ENCODE measurements around the gene PLA2G12B.

- TF ChIP-seq IKZF3 (tag by site-specific recombination; IDR thresholded peaks at IDR 0.05): no peak
- TF ChIP-seq ZNF626 (tag by site-specific recombination; IDR thresholded peaks at IDR 0.05): no peak
- no peak for TF ChIP-seq ZNF792 (tag by site-specific recombination; IDR thresholded peaks at IDR 0.05)
- TF ChIP-seq ZNF747 (tag by site-specific recombination; IDR thresholded peaks at IDR 0.05): no peak
- TF ChIP-seq ATF2 (tag by site-specific recombination; IDR thresholded peaks at IDR 0.05; ENCODE audit: low read depth): no peak
- no peak for TF ChIP-seq ZNF274 (IDR thresholded peaks at IDR 0.05; ENCODE audit: low read length)
- no peak for TF ChIP-seq ZNF274 (tag by site-specific recombination; IDR thresholded peaks at IDR 0.05; ENCODE audit: borderline replicate concordance)
- no peak for TF ChIP-seq CTCF (tag by site-specific recombination; IDR thresholded peaks at IDR 0.05)
These were observed 41.9 kb downstream of the PLA2G12B start for GRCh38 chr10:72912736-72913135.
